GM19099 (cell line): ENCODE measurements around the gene MYBPC2.

Source experiments
- POLR2A ChIP-seq: IDR thresholded peaks from 3 replicates; pipeline ENCODE4 v1.6.1; 2011; ENCODE audit warnings: low read depth; ENCODE audit not compliant: insufficient read length; ENCODE audit errors: extremely low read depth

MYBPC2 gene

DNA sequence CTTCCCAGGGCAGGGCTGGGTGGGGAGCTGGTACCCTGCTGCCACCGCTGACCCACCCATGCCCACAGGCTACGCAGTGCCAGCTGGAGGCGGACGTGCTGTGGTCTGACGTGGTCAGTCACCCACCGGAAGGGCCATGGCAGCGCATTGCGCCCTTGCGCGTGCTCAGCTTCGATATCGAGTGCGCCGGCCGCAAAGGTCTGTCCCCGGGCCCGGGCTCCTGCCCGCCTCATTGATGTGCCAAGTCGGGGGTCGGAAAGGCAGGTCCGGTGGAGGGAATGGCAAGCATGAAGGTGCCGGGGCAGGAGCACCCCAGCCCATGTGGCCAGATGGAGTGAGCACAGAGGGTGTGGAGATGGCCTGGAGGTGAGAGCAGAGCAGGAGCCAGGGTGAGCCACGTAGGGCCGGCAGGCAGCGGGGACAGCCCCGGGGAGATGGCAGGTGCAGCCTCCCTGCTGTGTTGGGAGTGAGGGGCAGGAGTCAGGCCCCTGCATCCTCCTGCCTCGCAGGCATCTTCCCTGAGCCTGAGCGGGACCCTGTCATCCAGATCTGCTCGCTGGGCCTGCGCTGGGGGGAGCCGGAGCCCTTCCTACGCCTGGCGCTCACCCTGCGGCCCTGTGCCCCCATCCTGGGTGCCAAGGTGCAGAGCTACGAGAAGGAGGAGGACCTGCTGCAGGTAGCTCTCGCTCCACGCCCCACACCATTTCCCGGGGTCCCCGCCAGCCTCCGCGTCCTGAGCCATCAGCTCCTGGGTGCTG, 30.0 kb upstream of the MYBPC2 start:
- TF ChIP-seq POLR2A = no peak

DNA sequence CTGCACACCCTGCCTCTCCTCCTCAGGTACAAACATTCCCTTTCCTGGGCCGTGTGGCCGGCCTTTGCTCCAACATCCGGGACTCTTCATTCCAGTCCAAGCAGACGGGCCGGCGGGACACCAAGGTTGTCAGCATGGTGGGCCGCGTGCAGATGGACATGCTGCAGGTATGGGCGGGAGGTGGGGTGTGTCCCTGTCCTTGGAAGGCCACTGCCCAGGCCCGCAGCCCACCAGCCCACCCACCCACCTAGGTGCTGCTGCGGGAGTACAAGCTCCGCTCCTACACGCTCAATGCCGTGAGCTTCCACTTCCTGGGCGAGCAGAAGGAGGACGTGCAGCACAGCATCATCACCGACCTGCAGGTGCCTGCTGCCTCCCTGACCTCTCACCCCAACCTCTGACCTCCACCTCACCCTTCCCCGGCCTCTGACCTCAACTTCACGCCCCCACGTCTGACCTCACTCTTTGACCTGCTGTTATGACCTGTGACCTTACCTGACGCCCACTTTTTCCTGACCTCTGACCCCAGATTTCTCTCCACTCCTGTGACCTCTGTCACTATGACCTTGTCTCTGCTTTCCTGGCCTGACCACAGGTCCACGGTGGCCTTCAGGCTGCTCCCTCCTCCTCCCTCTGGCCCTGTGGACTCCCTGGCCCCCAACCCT, 26.4 kb upstream of the MYBPC2 start:
- no peak for TF ChIP-seq POLR2A

- no peak for TF ChIP-seq POLR2A
These were observed 25.9 kb upstream of the MYBPC2 start for GRCh38 chr19:50406829-50407228.

DNA sequence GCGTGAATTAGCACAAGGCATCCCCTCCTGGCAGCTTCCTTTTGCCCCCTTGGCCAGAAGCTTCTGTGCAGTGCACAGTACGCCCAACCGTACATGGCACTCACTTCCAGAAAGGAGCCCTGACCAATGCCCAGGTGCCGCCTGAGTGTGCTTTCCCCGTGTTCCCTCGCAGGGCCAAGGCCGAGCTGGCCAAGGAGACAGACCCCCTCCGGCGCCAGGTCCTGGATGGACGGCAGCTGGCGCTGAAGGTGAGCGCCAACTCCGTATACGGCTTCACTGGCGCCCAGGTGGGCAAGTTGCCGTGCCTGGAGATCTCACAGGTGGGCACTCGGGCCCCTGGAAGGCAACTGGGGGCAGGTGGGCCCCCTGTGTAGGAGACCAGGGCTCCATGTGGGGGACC, 23.3 kb upstream of the MYBPC2 start:
- TF ChIP-seq POLR2A = no peak

- TF ChIP-seq POLR2A = no peak
These were observed 22.6 kb upstream of the MYBPC2 start for GRCh38 chr19:50410109-50410508.

DNA sequence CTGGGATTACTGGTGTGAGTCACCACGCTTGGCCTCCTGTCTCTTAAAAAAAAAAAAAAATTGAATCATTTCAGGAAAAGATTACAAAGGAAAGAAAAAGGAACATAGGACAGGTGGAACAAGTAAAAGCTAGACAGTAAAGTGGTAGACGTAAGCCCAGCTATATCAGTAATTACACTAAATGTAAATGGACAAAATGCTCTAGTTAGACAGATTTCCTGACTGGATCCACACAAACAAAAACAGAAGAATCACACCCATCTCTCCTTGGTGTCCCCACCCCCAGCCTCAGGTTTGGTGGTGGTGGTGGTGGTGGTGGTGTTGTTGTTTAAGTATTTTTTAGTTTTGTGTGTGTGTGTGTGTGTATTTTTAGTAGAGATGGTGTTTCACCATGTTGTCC, 20.3 kb upstream of the MYBPC2 start:
- no peak for TF ChIP-seq POLR2A

- TF ChIP-seq POLR2A = no peak
These were observed 19.6 kb upstream of the MYBPC2 start for GRCh38 chr19:50413096-50413495.

DNA sequence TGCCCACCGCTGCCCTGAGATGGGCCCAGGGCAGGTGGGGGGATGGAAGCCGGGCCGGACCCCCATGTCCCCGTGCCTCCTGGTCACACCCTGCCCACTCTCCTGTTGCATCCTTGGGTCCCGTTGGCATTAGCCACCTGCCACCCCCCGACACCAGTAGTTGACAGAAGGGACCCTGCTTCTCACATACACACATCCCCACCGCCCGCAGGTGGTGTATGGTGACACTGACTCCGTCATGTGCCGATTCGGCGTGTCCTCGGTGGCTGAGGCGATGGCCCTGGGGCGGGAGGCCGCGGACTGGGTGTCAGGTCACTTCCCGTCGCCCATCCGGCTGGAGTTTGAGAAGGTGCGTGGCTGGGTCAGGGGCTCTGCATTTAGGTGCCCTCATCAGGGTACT, 19.2 kb upstream of the MYBPC2 start:
- no peak for TF ChIP-seq POLR2A

DNA sequence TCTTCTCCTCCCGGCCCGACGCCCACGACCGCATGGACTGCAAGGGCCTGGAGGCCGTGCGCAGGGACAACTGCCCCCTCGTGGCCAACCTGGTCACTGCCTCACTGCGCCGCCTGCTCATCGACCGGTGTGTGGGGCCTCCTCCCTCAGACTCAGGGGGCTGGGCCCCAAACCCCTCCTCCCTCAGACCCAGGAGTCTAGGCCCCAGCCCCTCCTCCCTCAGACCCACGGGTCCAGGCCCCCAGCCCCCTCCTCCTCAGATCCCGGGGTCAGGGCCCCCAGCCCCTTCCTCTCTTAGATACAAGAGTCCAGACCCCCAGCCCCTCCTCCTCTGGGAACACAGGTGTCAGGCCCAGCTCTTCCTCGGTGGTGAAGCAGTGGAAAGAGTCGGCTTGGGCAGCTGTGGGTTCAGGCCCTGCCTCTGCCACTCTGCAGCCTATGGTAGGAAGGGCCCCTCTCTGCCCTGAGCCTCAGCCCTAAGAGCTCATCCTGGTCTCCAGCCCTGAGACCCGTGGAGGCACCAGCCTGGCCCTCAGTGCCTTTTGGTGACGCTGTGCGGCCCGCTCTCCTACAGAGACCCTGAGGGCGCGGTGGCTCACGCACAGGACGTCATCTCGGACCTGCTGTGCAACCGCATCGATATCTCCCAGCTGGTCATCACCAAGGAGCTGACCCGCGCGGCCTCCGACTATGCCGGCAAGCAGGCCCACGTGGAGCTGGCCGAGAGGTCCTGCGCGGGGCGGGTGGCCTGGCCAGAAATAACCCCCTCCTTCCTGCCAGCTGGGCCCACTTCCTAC, 17.6 kb upstream of the MYBPC2 start:
- TF ChIP-seq POLR2A = no peak

DNA sequence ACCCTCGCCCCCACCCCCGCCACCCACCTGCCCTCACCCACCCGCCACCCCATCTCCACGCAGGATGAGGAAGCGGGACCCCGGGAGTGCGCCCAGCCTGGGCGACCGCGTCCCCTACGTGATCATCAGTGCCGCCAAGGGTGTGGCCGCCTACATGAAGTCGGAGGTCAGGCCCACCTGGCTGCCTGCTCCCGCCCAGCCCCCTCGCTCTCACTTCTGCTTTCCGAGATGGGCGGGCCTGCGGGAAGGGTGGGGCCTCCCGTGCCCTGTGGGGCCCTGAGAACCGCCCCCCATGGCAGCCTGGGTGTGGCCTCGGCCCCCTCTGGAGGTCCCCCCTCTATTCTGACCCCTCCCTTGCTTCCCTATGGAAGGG, 17.0 kb upstream of the MYBPC2 start:
- peak; percentile 57 for TF ChIP-seq POLR2A

- TF ChIP-seq POLR2A = no peak
These were observed 16.4 kb upstream of the MYBPC2 start for GRCh38 chr19:50416034-50416977.

DNA sequence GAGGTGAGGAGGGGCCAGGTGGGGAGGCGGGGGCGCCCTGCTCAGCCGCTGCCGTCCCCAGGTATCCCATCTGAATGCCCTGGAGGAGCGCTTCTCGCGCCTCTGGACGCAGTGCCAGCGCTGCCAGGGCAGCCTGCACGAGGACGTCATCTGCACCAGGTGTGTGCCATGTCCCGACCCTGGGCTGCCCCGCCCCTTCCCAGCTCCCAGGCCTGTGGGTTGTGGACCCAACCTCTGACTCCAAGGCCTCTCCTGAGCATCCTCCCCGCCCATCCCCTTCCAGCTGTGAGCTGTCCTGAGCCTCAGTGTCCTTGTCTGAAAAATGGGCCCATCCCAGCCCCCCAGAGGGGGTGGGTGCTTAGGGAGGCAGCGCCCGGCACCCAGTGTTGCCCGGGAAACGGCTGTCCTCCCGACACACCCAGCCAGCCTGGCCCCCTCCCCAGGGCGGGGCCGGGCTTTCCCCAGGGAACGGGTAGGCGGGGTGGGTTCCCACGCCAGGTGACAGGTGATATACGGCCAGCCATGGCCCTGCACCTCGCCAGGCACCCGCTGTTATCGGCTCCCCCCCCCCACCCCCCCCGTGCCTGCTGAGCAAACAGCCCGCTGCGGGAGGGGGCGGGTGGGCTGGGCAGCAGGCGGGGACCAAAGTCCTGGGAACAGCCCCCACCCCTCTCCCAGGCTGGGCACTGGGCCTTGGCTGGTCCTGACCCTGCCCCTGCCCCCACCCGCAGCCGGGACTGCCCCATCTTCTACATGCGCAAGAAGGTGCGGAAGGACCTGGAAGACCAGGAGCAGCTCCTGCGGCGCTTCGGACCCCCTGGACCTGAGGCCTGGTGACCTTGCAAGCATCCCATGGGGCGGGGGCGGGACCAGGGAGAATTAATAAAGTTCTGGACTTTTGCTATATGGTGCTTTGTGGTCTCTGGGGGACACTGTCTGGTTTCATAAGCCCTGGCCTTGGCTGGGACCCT, 15.3 kb upstream of the MYBPC2 start:
- peak; percentile 20 for TF ChIP-seq POLR2A

DNA sequence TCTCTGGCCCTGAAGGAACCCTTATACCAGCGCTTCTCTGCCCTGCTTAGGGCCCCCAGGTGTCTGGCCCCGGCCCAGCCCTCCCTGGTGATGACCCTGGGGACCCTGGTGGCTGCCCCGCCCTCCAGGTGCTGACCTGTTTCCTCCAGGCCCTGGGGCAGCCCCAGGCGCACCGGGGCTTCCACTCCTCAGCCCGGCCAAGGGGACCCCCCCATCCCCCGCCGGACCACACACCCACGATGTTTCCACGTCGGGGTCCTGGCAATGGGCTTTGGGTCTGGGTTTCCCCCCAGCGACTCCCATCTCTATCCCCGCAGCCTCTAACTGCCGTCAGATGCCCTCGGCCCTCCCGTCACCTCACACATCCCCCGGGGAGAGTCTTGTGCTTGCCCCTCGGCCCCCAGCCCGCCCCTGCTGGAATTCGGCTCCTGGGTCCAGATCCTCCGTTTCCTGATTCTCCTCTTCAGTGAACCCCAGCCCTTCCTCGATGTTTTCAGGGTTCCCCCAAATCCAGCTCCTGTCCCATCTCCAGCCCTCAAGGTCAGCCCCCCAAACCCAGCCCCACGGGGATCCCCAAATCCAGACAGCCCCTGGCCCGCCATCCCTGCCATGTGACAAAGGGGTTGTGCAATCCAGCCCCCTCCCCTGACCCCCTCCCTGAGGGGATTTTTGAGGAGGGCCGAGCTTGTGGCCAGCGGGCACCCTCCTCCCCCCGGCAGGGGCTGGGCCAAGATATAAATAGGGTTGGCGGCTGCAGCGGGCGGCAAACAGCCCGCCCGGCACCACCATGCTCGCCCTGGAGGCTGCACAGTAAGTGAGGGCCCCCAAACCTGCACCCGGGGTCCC, 14.3 kb upstream of the MYBPC2 start, which contains the start of gene SPIB:
TSS of gene SPIB (plus strand) at position 763 of the 846 bp plus-strand sequence. CDS start at position 788, 25 bp downstream.
- TF ChIP-seq POLR2A = peak; percentile 97
